NT2/D1 (cell line): ENCODE results near the gene SRBD1.

Experiments used
- SUZ12 ChIP-seq: IDR thresholded peaks from 2 replicates; pipeline ENCODE4 v1.6.1; 2011; ENCODE audit not compliant: insufficient read length, insufficient read depth; ENCODE audit errors: extremely low read depth
- YY1 ChIP-seq: IDR thresholded peaks from 2 replicates; pipeline ENCODE4 v1.6.1; 2011; ENCODE audit not compliant: insufficient read length, insufficient read depth
- ZNF274 ChIP-seq: IDR thresholded peaks from 2 replicates; pipeline ENCODE4 v1.6.1; 2011; ENCODE audit warnings: mild to moderate bottlenecking, low read depth, low read length

DNA sequence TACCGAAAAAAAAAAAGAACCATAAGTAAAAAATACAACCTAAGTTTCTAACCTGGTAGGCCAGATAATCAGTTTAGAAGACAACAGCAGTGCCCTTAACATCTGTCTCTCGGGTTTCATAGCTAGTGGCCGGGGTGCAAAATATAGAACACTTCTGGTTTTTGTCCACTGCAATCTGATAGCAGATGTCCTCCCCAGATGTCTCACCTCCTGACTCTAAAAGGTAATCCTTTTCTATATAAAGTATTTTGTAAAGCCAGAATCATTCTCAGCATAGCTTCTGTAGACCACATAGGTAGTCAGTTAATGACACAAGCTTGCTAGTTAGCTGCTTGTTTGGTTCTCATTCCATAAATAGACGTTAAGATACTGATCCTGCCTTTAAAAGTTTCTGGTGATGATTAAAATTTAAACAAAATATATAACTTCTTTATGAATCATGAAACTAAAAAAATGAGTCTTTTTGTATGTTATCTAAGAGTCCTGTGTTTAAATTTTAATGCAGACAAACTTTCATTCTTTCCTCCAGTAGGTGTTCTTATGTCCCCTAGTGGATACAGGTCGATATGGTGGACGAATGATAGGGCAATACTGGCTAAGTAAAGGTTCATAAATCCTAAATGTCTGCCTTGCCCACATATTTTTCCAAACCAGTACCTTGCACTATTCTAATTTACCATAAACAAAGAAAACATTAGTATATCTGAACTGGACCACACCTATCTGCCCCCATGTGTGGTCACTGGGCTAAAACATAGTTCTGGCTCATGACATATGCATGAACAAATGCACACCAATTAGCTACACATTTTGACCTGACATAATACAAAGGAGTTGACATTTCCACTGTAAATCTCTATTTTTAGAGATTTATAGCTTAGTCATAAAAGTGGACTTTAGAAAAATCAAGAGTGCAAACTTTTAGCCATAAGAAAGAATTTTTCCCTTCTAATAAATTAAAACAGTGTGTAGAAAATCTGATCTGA, 171.0 kb downstream of the SRBD1 start:
- TF ChIP-seq YY1 (no peak), ZNF274 (no peak), SUZ12 (no peak)
